ENCODE results near the gene CDC14B. TPM values are rescaled to one million over a fixed set of nuclear protein-coding genes. Genes with fewer than 3 reads are reported as not detected.

CDC14B gene
- total RNA-seq, 2 donors from 2014 or later = 12.7 to 17.3 TPM

GRCh38 chr9:96483733-96484390 is 135.8 kb downstream of the CDC14B start:
- no peak for TF ChIP-seq CTCF (IDR thresholded peaks at IDR 0.05)
- H3K36me3 ChIP-seq = no peaks in the 10 kb centered on the region
- no peak overlapping the region for H3K9ac ChIP-seq (ENCODE audit: low read depth in 2 of 2, low read length in 2 of 2)
- no peaks in the 10 kb centered on the region for H3K4me1 ChIP-seq
- no peaks in the 10 kb centered on the region for H3K27me3 ChIP-seq
- H3K9me3 ChIP-seq = no peaks in the 10 kb centered on the region
- H3K27ac ChIP-seq = no peak overlapping the region
- intact Hi-C loops (cut with DNase I) = no loop called here
- no peak overlapping the region for H3K4me3 ChIP-seq
- DNase-seq = no peak

- Histone ChIP-seq H3K4me1 (no peaks in the 10 kb centered on the region), H3K27ac (no peak overlapping the region), H3K4me3 (no peak overlapping the region), H3K9ac (ENCODE audit: low read depth in 2 of 2, low read length in 2 of 2) (no peak overlapping the region), H3K27me3 (no peaks in the 10 kb centered on the region), H3K9me3 (no peaks in the 10 kb centered on the region), H3K36me3 (no peaks in the 10 kb centered on the region)
- intact Hi-C loops (cut with DNase I) = no loop called here
- no peak for TF ChIP-seq CTCF (IDR thresholded peaks at IDR 0.05)
- no peak for DNase-seq
Observed at GRCh38 chr9:96483197-96483596, 136.4 kb downstream of the CDC14B start.

GRCh38 chr9:96482476-96482875 is 137.2 kb downstream of the CDC14B start:
- no peaks in the 10 kb centered on the region for H3K27me3 ChIP-seq
- no peak for DNase-seq
- H3K4me1 ChIP-seq = no peaks in the 10 kb centered on the region
- H3K9ac ChIP-seq (ENCODE audit: low read depth in 2 of 2, low read length in 2 of 2) = no peak overlapping the region
- H3K36me3 ChIP-seq = no peaks in the 10 kb centered on the region
- intact Hi-C loops (cut with DNase I) = no loop called here
- no peak overlapping the region for H3K27ac ChIP-seq
- no peak overlapping the region for H3K4me3 ChIP-seq
- TF ChIP-seq CTCF (IDR thresholded peaks at IDR 0.05) = no peak
- H3K9me3 ChIP-seq = no peaks in the 10 kb centered on the region

DNA sequence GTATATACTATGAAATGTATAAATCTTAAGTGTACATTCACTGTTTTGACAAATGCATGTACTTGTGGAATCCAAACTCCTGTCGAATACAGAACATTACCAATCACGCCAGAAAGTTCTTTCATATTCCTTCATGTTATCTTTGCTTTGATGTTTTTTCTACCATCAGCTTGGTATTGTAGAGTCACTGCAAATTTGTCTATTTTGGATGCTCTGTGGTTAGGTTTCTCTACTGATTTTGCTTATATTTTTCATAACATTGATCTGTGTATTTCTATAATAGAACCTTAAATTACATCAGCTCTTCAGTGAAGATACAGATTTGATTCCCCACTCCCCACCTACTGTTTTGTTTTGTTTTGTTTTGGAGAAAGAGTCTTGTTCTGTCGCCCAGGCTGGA is 138.9 kb downstream of the CDC14B start:
- intact Hi-C loops (cut with DNase I) = no loop called here
- no peak overlapping the region for H3K27ac ChIP-seq
- H3K36me3 ChIP-seq = no peaks in the 10 kb centered on the region
- no peak for TF ChIP-seq CTCF (IDR thresholded peaks at IDR 0.05)
- no peaks in the 10 kb centered on the region for H3K9me3 ChIP-seq
- no peaks in the 10 kb centered on the region for H3K27me3 ChIP-seq
- no peak overlapping the region for H3K9ac ChIP-seq (ENCODE audit: low read depth in 2 of 2, low read length in 2 of 2)
- H3K4me3 ChIP-seq = no peak overlapping the region
- no peak for DNase-seq
- H3K4me1 ChIP-seq = no peaks in the 10 kb centered on the region

DNA sequence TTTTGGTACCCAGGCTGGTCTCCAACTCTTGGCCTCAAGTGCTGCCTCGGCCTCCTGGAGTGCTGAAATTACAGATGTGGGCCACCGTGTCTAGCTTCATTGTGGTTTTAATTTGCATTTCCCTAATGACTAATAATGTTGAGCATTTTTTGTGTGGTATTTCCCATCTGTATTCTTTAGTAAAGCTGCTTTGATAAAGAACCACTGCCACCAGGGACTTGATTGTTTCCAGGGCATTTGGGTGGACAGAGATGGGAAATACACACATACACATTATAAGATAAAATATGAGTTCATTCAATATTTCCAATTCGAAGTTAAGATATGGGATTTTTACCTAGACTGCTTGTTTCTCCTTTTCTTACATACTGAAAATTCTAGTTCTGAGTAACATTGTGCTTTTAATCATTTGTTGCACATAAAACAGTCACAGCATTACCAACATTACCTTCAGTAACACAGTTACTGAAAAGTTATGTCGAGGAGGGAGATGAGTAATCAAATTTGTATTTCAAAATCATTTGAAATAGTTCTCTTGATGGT is 140.7 kb downstream of the CDC14B start:
- H3K36me3 ChIP-seq = no peaks in the 10 kb centered on the region
- TF ChIP-seq CTCF (IDR thresholded peaks at IDR 0.05) = no peak
- H3K4me1 ChIP-seq = no peaks in the 10 kb centered on the region
- H3K9me3 ChIP-seq = no peaks in the 10 kb centered on the region
- no peak overlapping the region for H3K4me3 ChIP-seq
- intact Hi-C loops (cut with DNase I) = no loop called here
- DNase-seq = no peak
- H3K27me3 ChIP-seq = no peaks in the 10 kb centered on the region
- H3K9ac ChIP-seq (ENCODE audit: low read depth in 2 of 2, low read length in 2 of 2) = no peak overlapping the region
- H3K27ac ChIP-seq = no peak overlapping the region
